H1 (cell line): ENCODE data around the gene ARHGAP26. TPM values are rescaled to one million over a fixed set of nuclear protein-coding genes. Genes with fewer than 3 reads are reported as not detected.

Experiments used
- CTCF ChIA-PET: fragments of 300-600 bp; sonication (Branson Sonifier 250); formaldehyde crosslinking; loops from one replicate; lab custom pipeline; 2021; ENCODE audit not compliant: partially characterized antibody; lab: Charles Lee
- POLR2A ChIA-PET: fragments of 300-600 bp; sonication (Branson Sonifier 250); formaldehyde crosslinking; loops from one replicate; lab custom pipeline; 2021; ENCODE audit warnings: inconsistent platforms; ENCODE audit not compliant: partially characterized antibody; lab: Charles Lee
- DNase-seq, 2 experiments: peaks; one replicate each; pipeline versions ENCODE4 v3.0.0 to v3.0.0-alpha.2; 2010 to 2022; ENCODE audit warnings: low spot score in 2 of 2, low read depth in 1 of 2, mixed read lengths in 1 of 2
- FAIRE-seq: peaks from 2 replicates; lab custom pipeline; 2011; peaks lifted over from hg19 to GRCh38; lab: Jason Lieb, UNC
- H2AFZ ChIP-seq: 2 replicates; pipeline ENCODE4 v1.8.1; 2012; ENCODE audit warnings: low read length, inconsistent platforms
- H2AK5ac ChIP-seq: 2 replicates; pipeline ENCODE4 v1.6.1; 2013; ENCODE audit warnings: low read depth, low read length
- H2BK120ac ChIP-seq: replicated peaks from 2 replicates; pipeline ENCODE3; 2013; ENCODE audit warnings: low read depth, low read length, inconsistent platforms
- H2BK12ac ChIP-seq: 2 replicates; pipeline ENCODE4 v1.6.1; 2013; ENCODE audit warnings: low read depth, low read length
- H2BK15ac ChIP-seq: 2 replicates; pipeline ENCODE4 v1.6.1; 2013; ENCODE audit warnings: low read length
- H2BK20ac ChIP-seq: 2 replicates; pipeline ENCODE4 v1.6.1; 2013; ENCODE audit warnings: low read length
- H2BK5ac ChIP-seq: 2 replicates; pipeline ENCODE4 v1.6.1; 2013; ENCODE audit warnings: low read depth, low read length
- H3K14ac ChIP-seq: 2 replicates; pipeline ENCODE4 v1.6.1; 2013; ENCODE audit warnings: inconsistent platforms; ENCODE audit not compliant: insufficient read length
- H3K18ac ChIP-seq: 2 replicates; pipeline ENCODE4 v1.6.1; 2013; ENCODE audit warnings: low read length; ENCODE audit errors: extremely low read depth
- H3K23ac ChIP-seq: 2 replicates; pipeline ENCODE4 v1.6.1; 2013; ENCODE audit warnings: inconsistent platforms; ENCODE audit not compliant: insufficient read length
- H3K23me2 ChIP-seq: 2 replicates; pipeline ENCODE4 v1.6.1; 2013; ENCODE audit warnings: low read depth, low read length
- H3K27ac ChIP-seq: 2 replicates; pipeline ENCODE4 v1.6.1; 2011; ENCODE audit warnings: low read depth, low read length, inconsistent platforms
- H3K27me3 ChIP-seq, 4 experiments: replicated peaks in 1 of 4; 1 replicate in 1 of 4; 2 replicates in 3 of 4; pipeline versions ENCODE4 v1.6.1 to v1.8.1; 2011 to 2013; ENCODE audit warnings: low read length in 3 of 4, mild to moderate bottlenecking in 3 of 4, inconsistent platforms in 2 of 4, mixed read lengths in 2 of 4, moderate library complexity in 1 of 4; ENCODE audit not compliant: control insufficient read depth in 3 of 4, insufficient read depth in 3 of 4; ENCODE audit errors: extremely low read depth in 1 of 4
- H3K36me3 ChIP-seq, 4 experiments: 2 replicates each; pipeline versions ENCODE4 v1.6.1 to v1.8.1; 2011 to 2013; ENCODE audit warnings: mild to moderate bottlenecking in 4 of 4, low read length in 3 of 4, moderate library complexity in 2 of 4, control low read depth in 1 of 4, inconsistent platforms in 1 of 4; ENCODE audit not compliant: insufficient read depth in 4 of 4, control insufficient read depth in 2 of 4
- H3K4ac ChIP-seq: replicated peaks from 2 replicates; pipeline ENCODE3; 2013; ENCODE audit warnings: low read length, low read depth, mixed read lengths, inconsistent platforms; ENCODE audit not compliant: insufficient read length
- H3K4me1 ChIP-seq, 4 experiments: replicated peaks in 1 of 4; 1 replicate in 1 of 4; 2 replicates in 3 of 4; pipeline versions ENCODE4 v1.6.1 to v1.8.1; 2011 to 2013; ENCODE audit warnings: low read length in 3 of 4, inconsistent platforms in 2 of 4, mixed read lengths in 1 of 4; ENCODE audit not compliant: insufficient read depth in 4 of 4, control insufficient read depth in 3 of 4
- H3K4me2 ChIP-seq, 2 experiments: 2 replicates each; pipeline versions ENCODE4 v1.6.1 to v1.8.1; 2011 to 2013; ENCODE audit warnings: low read depth in 2 of 2, low read length in 2 of 2, control low read depth in 1 of 2, inconsistent platforms in 1 of 2, mild to moderate bottlenecking in 1 of 2; ENCODE audit not compliant: insufficient read depth in 1 of 2
- H3K4me3 ChIP-seq, 4 experiments: fragments of 200-600, 300-600 bp in 1 of 4; sonication (generic), shearing (Covaris generic), sonication (Bioruptor Twin) in 1 of 4; 2 replicates each; pipeline versions ENCODE4 v1.5.1 to v1.8.1; 2011 to 2016; ENCODE audit warnings: low read length in 4 of 4, low read depth in 3 of 4, control low read depth in 2 of 4, inconsistent platforms in 2 of 4, mild to moderate bottlenecking in 2 of 4, mixed read lengths in 1 of 4, moderate library complexity in 1 of 4; ENCODE audit not compliant: insufficient read depth in 2 of 4; ENCODE audit errors: extremely low read depth in 1 of 4
- H3K56ac ChIP-seq: replicated peaks from 2 replicates; pipeline ENCODE3; 2013; ENCODE audit warnings: low read depth, mild to moderate bottlenecking, mixed read lengths, low read length, inconsistent platforms; ENCODE audit not compliant: insufficient read length
- H3K79me1 ChIP-seq: 2 replicates; pipeline ENCODE4 v1.6.1; 2013; ENCODE audit warnings: low read depth, low read length, control low read depth
- H3K79me2 ChIP-seq, 2 experiments: 2 replicates each; pipeline versions ENCODE4 v1.6.1 to v1.8.1; 2012 to 2013; ENCODE audit warnings: low read length in 2 of 2, mild to moderate bottlenecking in 2 of 2, inconsistent platforms in 1 of 2; ENCODE audit not compliant: insufficient read depth in 2 of 2, control insufficient read depth in 1 of 2
- H3K9ac ChIP-seq, 4 experiments: replicated peaks in 1 of 4; 1 replicate in 1 of 4; 2 replicates in 3 of 4; pipeline versions ENCODE4 v1.6.1 to v1.8.1; 2011 to 2013; ENCODE audit warnings: low read depth in 3 of 4, low read length in 3 of 4, control low read depth in 2 of 4, mild to moderate bottlenecking in 2 of 4, moderate library complexity in 2 of 4, inconsistent platforms in 1 of 4; ENCODE audit errors: extremely low read depth in 1 of 4
- H3K9me3 ChIP-seq, 2 experiments: 2 replicates each; pipeline versions ENCODE4 v1.6.1 to v1.8.1; 2012 to 2013; ENCODE audit warnings: mild to moderate bottlenecking in 2 of 2, moderate library complexity in 2 of 2, control low read depth in 1 of 2, inconsistent platforms in 1 of 2, low read depth in 1 of 2, low read length in 1 of 2, mixed read lengths in 1 of 2; ENCODE audit not compliant: insufficient read depth in 2 of 2
- H4K20me1 ChIP-seq, 2 experiments: replicated peaks in 1 of 2; 2 replicates each; pipeline versions ENCODE3 to v1.8.1; 2011 to 2013; ENCODE audit warnings: inconsistent platforms in 2 of 2, low read length in 2 of 2, mild to moderate bottlenecking in 1 of 2; ENCODE audit not compliant: insufficient read depth in 2 of 2, control insufficient read depth in 1 of 2
- H4K5ac ChIP-seq: 2 replicates; pipeline ENCODE4 v1.6.1; 2013; ENCODE audit warnings: low read length, low read depth, mixed read lengths, inconsistent platforms; ENCODE audit not compliant: insufficient read length
- H4K8ac ChIP-seq: 2 replicates; pipeline ENCODE4 v1.8.0; 2013; ENCODE audit warnings: mild to moderate bottlenecking, moderate library complexity, low read length, inconsistent platforms; ENCODE audit not compliant: insufficient read depth; ENCODE audit errors: extremely low read depth
- H4K91ac ChIP-seq: replicated peaks from 2 replicates; pipeline ENCODE3; 2013; ENCODE audit warnings: low read length, mixed read lengths, inconsistent platforms; ENCODE audit not compliant: insufficient read length
- ATF2 ChIP-seq: IDR thresholded peaks from 2 replicates; pipeline ENCODE4 v1.6.1; 2012; ENCODE audit warnings: low read length, inconsistent platforms
- BACH1 ChIP-seq: IDR thresholded peaks from 2 replicates; pipeline ENCODE4 v1.6.1; 2012; ENCODE audit warnings: low read length, improper control_type of control experiment
- EZH2 ChIP-seq: fragments of 200-600 bp; sonication (generic); IDR thresholded peaks from 2 replicates; pipeline ENCODE4 v1.7.1; 2012; ENCODE audit warnings: low read depth, mild to moderate bottlenecking, moderate library complexity, low read length, inconsistent platforms; ENCODE audit not compliant: severe bottlenecking
- PHF8 ChIP-seq: fragments of 200-600 bp; sonication (generic); conservative IDR thresholded peaks from 2 replicates; pipeline ENCODE4 v1.7.1; 2012; ENCODE audit warnings: low read depth, mild to moderate bottlenecking, inconsistent platforms, low read length, moderate library complexity
- POLR2AphosphoS5 ChIP-seq: IDR thresholded peaks from 2 replicates; pipeline ENCODE4 v1.6.1; 2011; ENCODE audit warnings: low read depth, low read length
- RBBP5 ChIP-seq: IDR thresholded peaks from 2 replicates; pipeline ENCODE4 v1.7.1; 2012; ENCODE audit warnings: low read depth, mild to moderate bottlenecking, inconsistent platforms, low read length, moderate library complexity, borderline replicate concordance
- YY1 ChIP-seq: IDR thresholded peaks from 2 replicates; pipeline ENCODE4 v1.6.1; 2011; ENCODE audit warnings: low read depth, mild to moderate bottlenecking, low read length
- WGBS, 2 experiments: shearing (Covaris generic) in 1 of 2; methylation state at CpG; one replicate each; pipeline versions ENCODE4 v1.1.6 to v1.1.7; 2013 to 2015; ENCODE audit warnings: low lambda C conversion rate in 2 of 2, mixed read lengths in 2 of 2, inconsistent platforms in 1 of 2, low coverage in 1 of 2, missing lambda C conversion rate in 1 of 2; ENCODE audit not compliant: insufficient replicate concordance in 2 of 2, insufficient coverage in 1 of 2, insufficient read length in 1 of 2; ENCODE audit errors: extremely low coverage in 1 of 2, missing lambda C conversion rate in 1 of 2; 5-methylcytosine and 5-hydroxymethylcytosine counted together
- polyA plus RNA-seq, 7 experiments: library from polyadenylated mRNA; depleted of rRNA in 3 of 7; stranded (reverse) in 5 of 7; unstranded in 2 of 7; fragments of >200 nt in 5 of 7; fragments of 200-250 nt in 2 of 7; gene quantifications; 1 replicate in 5 of 7; 2 replicates in 1 of 7; 4 replicates in 1 of 7; pipeline versions ENCODE4 v1.2.1 to v1.2.3, GENCODE V29; 2011 to 2013; ENCODE audit warnings: missing spikeins in 2 of 7, mixed read lengths in 2 of 7
- total RNA-seq: library from RNA; stranded (reverse); fragmentation: NEBNext Ultra II Directional; extraction: Animal tissue kit (Norgen Biotek cat#: 25700); gene quantifications from 2 replicates; pipeline ENCODE4 v1.2.1, GENCODE V29; 2021

Gene ARHGAP26
- total and polyA plus RNA-seq, 2 of the 8 experiments (the other 6 are each of a cell fraction or from before 2014, with no cell fraction given), result 7.1 to 24.8 TPM

- Histone ChIP-seq H4K5ac (no peak overlapping the region), H3K4me3 (no peak overlapping the region), H3K36me3 (no peaks in the 10 kb centered on the region), H3K18ac (no peak overlapping the region), H4K20me1 (no peaks in the 10 kb centered on the region), H2BK20ac (no peak overlapping the region), H3K79me2 (no peaks in the 10 kb centered on the region), H3K14ac (no peak overlapping the region), H4K8ac (no peak overlapping the region), H3K56ac (no peak overlapping the region), H3K27me3 (no peaks in the 10 kb centered on the region), H3K4me2 (no peak overlapping the region), H2BK15ac (no peak overlapping the region), H3K9me3 (no peaks in the 10 kb centered on the region), H3K4me1 (peaks cover 0 to 3% (median 0%) of the 10 kb centered on the region in 4 experiments; a peak in 3 of 7 replicates), H3K23me2 (no peaks in the 10 kb centered on the region), H2AFZ (no peak overlapping the region), H2AK5ac (no peak overlapping the region), H3K4ac (no peak overlapping the region), H2BK12ac (no peak overlapping the region), H3K9ac (no peak overlapping the region), H3K23ac (no peak overlapping the region), H2BK120ac (no peak overlapping the region), H2BK5ac (no peak overlapping the region), H3K79me1 (no peaks in the 10 kb centered on the region), H4K91ac (no peak overlapping the region), H3K27ac (no peak overlapping the region)
- DNase-seq (no peak), FAIRE-seq (no peak)
- no peak for TF ChIP-seq POLR2AphosphoS5
- TF ChIP-seq EZH2, result no peak
- no peak for TF ChIP-seq RBBP5
- TF ChIP-seq YY1, result no peak
- TF ChIP-seq ATF2, result no peak
- TF ChIP-seq PHF8, result no peak
- TF ChIP-seq BACH1, result no peak
- ChIA-PET CTCF (interaction anchor here (1.4 kb wide), 1 partner anchor 9 kb away, joined by 5 read pairs; no protein-coding TSS in a partner anchor), POLR2A (no interaction called here)
- WGBS, 2 experiments, result 88% methylated on average over 4 of the region's 4 CpGs; no CpG with 5 or more reads in 1 of the 2 experiments
These were observed 364.7 kb downstream of the ARHGAP26 start for GRCh38 chr5:143134900-143135299.
